Hematopoietic multipotent progenitor cell treated with erythropoietin and hydrocortisone succinate and interleukin-3 and kit ligand, for 6 days (in vitro differentiated cells): ENCODE measurements around the gene CCDC12.

Experiments
- DNase-seq: peaks from one replicate; pipeline ENCODE4 v3.0.0-alpha.2; 2015

The CCDC12 gene

GRCh38 chr3:46935168-46935858 is 41.2 kb downstream of the CCDC12 start:
- peak; percentile 91 for DNase-seq

GRCh38 chr3:46934498-46935167 is 41.9 kb downstream of the CCDC12 start:
- DNase-seq = peak; percentile 76

GRCh38 chr3:46934072-46934471 is 42.5 kb downstream of the CCDC12 start:
- peak; percentile 70 for DNase-seq

GRCh38 chr3:46933261-46933660 is 43.3 kb downstream of the CCDC12 start:
- DNase-seq = no peak

- peak; percentile 67 for DNase-seq
Measured at GRCh38 chr3:46932455-46933225, 43.9 kb downstream of the CCDC12 start.

- DNase-seq = peak; percentile 78
Measured at GRCh38 chr3:46931631-46932331, 44.8 kb downstream of the CCDC12 start.

- no peak for DNase-seq
Measured at GRCh38 chr3:46930945-46931403, 45.6 kb downstream of the CCDC12 start.

- DNase-seq = peak; percentile 39
Measured at GRCh38 chr3:46930166-46930944, 46.2 kb downstream of the CCDC12 start.

- DNase-seq = no peak
Measured at GRCh38 chr3:46929324-46929723, 47.2 kb downstream of the CCDC12 start.

- peak; percentile 65 for DNase-seq
Measured at GRCh38 chr3:46928282-46928681, 48.3 kb downstream of the CCDC12 start.

GRCh38 chr3:46927718-46928073 is 48.8 kb downstream of the CCDC12 start:
- no peak for DNase-seq

GRCh38 chr3:46926871-46927717 is 49.5 kb downstream of the CCDC12 start:
- DNase-seq = no peak

GRCh38 chr3:46926447-46926846 is 50.1 kb downstream of the CCDC12 start:
- DNase-seq = no peak

- DNase-seq = no peak
Measured at GRCh38 chr3:46926039-46926438, 50.5 kb downstream of the CCDC12 start.

- DNase-seq = no peak
Measured at GRCh38 chr3:46925585-46925934, 51.0 kb downstream of the CCDC12 start.

GRCh38 chr3:46924921-46925584 is 51.5 kb downstream of the CCDC12 start:
- DNase-seq = no peak

- DNase-seq = peak; percentile 83
Measured at GRCh38 chr3:46923559-46924350, 52.8 kb downstream of the CCDC12 start.

- DNase-seq = no peak
Measured at GRCh38 chr3:46922871-46923558, 53.5 kb downstream of the CCDC12 start.

- DNase-seq = no peak
Measured at GRCh38 chr3:46922426-46922825, 54.1 kb downstream of the CCDC12 start.
